ENCODE measurements around the gene NEUROD6.

Gene NEUROD6

DNA sequence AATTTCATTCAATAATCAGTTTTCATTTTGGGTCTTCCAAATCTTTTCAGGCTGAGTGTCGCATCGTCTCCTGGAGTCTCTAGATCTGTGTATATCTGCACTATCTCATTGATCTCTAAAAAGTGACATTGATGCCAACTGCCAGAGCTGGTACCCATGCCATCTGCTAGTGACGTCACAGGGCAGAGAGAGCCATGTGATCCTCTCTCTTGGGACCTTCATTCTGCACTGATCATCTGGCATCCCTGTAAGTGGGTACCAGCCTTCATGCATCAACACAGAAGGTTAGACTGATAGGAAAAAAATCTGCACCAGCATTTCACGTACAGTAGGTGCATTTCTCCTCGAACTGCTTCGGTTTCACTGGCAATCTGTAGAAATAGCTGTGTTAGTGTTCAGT is at the start of gene NEUROD6:
Gene NEUROD6 (minus strand): TSS at position 124 of the 400 bp plus-strand sequence. CDS start 1,458 bp downstream, outside the sequence.
- no peak for DNase-seq

DNA sequence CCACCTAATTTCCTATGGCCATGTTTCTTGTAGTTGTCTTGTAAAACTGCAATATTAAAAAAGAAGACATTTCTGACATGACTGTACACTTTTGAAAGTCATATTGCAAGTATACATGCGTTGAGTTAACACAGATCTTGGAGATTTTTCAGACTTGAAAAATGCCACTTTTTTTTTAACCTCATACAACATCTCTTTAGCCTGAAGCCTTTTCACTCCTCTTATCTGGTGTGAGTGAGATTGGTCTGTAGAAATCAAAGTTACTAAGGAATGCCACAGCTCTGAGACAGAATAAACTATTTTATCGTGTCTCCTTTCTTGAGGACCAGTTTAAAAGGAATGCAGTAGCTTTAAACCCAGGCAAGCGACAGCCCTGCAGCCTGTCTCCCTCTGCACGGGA is 43.9 kb upstream of the NEUROD6 start:
- DNase-seq: no peak

DNA sequence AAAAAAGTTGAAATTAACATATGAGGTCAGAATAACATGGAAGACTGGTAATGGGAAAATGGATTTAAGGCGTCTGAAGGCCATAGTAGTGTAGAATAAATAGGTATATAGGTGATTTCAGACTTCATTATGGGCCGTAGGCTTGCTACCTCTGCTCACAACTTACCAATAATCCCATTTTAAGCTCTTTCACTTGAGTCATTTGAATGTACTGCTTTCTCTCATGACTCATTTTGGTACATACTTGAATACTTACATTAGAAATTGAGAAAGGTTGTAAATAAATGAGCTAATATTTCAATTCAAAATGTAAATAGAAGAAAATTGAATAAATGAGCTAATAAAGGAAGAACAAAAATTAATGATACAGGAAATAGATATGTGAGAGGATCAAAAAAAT is 42.2 kb upstream of the NEUROD6 start:
- DNase-seq: no peak

DNA sequence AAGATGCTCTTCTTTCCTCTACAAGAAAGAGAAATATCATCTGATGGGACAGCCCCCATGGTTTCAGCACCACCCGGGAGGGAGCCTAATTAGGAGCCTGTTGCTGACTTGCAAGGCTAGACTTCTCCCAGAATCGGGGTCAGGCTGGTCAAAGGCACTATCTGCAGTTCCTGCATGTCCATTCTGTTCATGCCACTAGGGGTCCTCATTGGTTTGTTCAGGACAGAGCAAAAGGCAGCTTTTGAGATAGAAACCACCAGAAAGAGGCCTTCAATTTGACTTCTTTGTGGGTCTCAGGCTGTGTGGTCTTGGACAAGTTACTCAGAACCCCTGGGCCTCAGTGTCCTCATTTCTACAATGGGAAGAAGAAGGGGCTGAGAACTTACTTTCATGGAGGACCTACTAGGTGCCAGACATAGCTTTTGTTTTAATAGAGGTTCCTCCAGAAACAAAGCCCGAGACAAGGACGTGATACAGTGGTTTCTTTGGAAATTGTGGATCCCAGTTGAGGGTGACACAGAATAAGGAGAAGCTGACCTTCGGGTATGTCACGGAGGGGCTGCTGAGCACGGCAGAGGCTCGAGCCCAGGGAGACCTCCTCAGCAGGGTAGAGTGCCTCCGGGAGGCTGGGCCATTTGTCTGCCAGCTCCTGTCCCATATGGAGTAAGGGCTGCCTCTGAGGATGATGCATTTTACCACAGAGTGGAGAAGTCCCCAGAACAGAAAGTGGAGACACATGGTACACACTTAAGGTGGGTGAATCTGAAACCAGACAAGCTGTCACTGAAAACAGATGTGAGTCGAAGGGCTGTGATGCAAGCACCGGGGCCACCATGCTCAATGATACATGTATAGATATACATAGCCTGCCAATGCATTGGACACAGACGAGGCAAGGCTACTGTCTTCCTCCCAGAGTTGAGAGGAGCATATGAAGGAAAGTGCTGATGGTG is 33.1 kb upstream of the NEUROD6 start:
- DNase-seq: peak; percentile 62

DNA sequence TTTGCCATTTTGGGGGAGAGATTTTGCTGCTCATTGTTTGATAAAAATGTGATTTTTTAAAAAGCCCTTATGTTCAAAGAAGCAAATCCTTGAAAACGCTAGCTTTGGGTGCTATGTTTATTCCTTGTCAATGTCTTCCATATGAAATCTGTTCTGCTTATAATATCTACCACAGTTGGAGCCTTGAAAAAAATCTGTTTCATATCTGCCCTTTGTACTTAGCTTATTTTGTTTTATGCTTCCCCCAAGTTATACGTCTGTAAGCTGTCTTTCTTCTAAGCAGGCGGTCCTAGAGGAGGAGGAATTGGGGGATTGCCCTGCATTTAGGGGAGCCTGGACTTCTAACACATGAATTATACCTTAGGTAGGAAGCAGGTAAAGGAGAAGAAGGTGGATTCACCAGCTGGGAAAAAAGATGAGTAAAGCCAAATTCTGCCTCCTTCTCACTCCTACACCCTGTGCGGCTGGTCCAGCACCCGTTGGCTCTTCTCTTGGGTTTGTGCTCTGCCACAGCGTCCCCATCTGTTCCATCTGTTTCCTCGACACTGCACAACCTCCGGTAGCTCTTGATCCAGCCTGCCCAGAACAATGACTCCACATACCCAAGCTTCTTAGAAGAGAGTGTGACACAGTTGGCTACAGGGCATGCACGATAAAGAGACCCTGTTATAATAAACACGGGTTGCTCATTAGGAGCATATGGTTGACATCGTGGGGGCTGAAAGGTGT is 31.9 kb upstream of the NEUROD6 start:
- DNase-seq: no peak

DNA sequence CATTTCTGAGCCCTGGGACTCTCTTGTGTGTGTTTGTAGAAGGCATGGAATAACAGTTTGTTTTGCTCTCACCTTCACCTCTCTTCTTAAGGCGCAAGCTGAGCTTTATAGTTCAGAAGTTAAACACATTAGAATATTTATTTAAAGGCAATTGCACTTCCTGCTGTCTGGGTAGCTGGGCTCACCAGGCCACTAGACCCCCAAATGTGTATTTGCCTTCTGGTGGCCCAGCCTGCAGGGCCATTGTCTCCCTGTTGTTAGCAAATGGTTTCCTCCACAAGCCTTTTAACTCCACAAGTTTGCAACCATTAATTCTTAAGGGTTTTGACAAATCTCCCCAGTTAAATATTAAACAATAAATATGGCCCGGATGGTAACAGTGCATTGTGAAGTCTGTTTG is 31.1 kb upstream of the NEUROD6 start:
- DNase-seq: no peak

DNA sequence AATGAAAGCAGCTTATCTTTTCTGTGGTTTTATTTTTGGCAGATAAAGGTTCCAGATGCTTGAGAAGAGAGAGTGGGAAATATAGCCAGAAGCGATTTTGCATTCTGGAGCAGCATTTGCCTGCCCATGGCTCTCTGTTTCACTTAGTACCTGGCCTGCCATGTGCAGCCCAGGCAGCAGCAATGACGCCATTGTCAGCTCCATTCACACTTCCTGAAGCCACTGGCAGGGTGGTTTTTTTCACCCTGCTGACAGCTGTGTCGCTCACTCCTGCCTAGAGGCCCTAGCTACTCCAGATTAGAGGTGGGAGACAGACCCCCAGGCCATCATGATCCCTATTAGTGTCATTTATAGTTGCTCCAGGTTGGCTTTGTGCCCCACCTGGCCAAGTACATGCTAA is 30.1 kb upstream of the NEUROD6 start:
- no peak for DNase-seq

DNA sequence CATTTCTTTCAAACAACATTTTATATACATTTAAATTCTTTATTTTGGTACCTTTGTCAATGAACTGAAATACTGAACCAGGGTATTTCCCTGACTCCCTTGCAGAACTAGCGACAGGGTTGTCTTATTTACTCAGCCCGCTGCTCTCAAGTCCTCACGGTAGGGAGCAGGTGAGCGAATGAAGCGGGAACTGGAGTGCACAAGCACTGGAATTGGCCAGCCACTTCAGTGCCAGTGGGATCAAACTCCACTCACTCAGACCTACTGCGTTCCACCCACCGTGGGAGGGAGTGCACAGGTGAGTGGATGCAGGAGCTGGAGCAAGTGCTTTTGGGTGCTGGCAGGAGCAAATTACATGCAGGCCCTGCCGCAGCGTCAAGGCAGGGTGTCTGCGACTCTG is 28.1 kb upstream of the NEUROD6 start:
- no peak for DNase-seq

DNA sequence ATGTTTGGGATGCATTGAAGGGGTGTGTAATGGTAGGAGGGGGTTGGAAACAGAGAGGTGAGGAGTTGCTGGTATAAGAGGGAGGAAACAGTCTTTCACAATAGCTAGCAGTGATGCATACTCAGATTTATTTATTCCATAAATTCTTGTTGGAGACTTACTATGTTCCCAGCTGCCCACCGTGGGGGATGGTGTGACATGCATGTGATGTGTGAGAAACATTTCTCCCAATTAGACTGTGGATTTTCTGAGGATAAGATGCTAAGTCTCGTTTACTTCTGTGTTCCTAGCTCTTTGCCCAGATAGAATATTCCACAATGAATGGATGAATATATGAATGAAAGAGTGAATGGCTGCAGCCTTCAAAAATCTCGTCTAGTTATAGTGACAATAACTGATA is 23.0 kb upstream of the NEUROD6 start:
- DNase-seq: no peak

DNA sequence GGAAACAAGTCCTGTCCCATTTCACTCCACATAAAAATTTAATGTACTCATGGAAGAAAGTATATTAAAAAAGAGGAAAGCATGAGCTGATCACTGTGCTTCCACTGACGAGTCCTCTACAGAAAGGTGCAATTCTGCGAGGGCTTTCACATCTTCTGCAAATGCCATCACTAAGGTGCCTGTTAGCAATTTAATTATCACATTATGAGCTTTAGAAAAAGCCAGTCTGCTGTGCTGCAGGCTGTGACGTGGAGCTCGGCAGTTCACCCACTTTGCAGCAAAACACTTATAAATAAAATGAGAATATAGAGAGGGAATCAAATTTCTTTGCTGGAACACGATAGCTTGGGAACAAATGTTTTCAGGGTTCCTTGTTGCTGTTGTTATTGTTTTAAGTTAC is 22.5 kb upstream of the NEUROD6 start:
- DNase-seq: no peak

DNA sequence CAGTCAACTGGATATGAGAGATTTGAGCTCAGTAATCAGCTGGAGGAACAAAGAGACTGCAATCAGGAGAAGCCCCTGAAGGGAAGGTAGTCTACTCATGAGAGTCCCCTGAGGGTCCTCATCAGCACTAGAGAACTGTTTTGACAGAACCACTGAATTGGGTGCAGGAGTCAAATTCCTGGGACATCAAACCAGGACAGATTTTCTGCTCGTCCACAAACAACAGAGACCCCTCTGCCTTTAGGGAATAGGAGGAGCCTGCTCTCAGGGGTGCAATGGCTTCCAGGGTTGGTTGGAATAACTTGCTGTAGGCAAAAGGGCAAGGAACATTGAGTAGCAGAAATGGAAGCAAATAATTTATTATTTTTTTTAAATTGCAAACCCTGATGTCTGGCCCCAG is 21.9 kb upstream of the NEUROD6 start:
- DNase-seq: no peak

DNA sequence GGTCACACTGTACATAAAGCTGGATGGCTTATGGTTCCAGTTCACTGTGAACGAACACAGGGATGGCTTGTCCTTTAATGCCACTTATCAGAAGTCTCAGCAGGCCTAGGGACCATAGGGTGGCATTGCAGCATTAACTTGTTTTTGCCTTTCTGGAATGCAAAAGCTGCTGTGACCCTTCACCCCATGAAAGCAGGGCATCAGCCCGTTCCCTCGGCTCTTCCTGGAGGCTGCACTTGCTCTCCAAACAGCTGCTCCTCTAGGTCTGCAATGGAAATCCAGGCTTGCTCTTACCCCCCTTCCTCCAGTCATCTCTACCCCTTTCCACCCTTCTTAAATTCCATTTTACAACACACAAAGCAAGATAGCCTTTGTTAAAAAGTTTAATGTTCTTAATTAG is 17.9 kb upstream of the NEUROD6 start:
- no peak for DNase-seq

DNA sequence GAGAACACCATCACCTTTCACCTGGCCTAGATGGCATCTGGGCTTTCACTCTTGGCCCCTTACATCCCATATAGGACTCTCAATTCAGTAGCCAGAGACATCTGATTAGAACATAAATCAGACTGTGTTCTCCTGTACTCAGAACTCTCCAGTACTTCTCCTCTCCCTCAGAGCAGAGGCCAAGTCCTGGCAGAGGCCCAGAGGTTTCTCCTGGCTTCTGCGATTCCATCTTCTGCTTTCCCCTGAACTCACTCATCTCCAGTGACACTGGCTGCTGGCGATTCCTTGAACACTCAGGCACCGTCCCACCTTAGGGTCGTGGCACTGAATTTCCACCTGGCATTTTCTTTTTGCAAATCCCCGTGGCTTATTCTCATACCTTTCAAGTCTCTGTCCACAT is 4.9 kb upstream of the NEUROD6 start:
- DNase-seq: no peak

DNA sequence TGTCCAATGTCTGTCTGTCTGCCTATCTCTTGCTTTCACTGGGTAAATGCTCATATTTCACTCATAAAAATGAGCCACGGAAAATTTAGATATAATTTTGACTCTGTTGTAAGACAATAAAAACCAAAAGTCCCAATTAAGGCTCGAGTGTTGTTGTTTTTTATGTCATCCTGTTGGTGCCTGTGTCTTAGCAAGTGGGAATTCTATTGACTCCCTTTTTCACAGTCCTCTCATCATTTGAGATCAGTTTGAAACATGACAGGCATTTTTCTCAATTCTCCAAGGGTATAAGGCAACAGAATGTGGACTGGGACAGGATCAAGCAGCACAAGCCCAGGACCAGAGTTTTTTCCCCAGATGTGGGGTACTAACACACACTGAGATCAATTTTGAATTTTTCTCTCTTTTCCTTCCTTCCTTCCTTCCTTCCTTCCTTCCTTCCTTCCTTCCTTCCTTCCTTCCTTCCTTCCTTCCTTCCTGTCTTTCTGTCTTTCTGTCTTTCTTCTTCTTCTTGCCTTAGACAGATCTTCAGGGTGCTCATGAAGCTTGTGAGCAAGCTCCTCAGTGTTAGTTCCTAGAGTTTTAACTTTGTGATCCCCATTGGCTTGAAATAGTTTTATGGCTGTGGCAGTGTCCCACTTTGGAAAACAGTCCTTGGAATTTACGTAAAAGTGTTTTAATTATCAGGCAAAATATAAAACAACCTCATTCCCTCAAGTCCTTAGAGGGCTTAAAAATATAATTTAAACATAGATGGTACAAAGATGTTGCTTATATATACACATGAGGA is 3.2 kb upstream of the NEUROD6 start:
- no peak for DNase-seq

DNA sequence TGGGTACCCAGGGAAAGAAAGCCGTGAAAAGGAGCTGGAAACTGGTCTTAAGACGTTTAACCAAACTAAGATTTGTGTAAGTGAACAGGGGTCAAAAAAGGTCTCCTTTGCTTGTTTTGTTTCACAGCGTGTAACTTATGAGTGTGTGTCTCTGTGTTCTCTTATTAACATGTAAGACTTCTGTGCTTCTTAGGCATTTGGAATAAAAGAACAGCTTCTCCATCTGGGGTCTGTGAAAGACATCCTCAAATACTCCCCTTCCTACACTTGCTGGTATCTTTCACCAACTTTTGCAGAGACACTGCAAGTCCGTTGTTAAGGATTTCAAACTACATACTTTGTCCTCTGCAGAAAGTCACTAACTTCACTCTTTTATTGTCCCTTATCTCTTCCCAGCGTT is 615 bp upstream of the NEUROD6 start:
- DNase-seq: no peak

DNA sequence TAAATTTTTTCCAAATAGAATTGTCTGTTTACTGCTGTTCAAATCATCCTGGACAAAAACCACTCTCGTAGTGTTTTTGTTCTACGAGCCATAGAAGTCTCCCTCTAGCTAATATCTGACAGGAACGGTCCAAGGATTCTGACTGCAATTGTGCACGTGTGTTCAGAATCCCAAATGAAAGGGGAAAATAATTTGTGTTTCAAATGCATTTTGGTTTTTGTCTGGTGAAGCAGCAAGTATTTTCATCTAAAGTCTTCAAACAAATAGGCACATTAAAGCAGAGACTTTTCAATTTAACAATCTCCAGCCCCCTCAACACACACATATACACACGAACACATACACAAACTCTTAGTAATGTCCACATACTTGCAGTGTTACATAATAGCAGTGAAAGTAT is 475 bp downstream of the NEUROD6 start:
- no peak for DNase-seq

DNA sequence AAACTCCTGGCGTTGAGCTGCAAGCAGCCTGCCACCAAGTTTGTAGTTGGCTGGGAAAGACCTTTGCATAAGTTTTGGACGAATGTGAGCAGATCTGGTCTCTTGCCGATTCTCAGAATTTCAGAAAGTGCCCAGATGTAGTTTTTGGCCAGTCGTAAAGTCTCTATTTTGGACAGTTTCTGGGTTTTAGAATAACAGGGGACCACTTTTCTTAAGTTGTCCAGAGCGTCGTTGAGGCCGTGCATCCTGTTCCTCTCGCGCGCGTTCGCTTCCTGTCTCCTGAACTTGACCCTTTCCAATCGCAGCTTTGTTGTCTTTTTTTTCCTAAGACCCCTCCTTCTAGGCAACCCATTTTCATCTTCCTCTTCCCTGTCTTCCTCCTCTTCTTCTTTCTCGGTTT is 1.8 kb downstream of the NEUROD6 start:
- no peak for DNase-seq

DNA sequence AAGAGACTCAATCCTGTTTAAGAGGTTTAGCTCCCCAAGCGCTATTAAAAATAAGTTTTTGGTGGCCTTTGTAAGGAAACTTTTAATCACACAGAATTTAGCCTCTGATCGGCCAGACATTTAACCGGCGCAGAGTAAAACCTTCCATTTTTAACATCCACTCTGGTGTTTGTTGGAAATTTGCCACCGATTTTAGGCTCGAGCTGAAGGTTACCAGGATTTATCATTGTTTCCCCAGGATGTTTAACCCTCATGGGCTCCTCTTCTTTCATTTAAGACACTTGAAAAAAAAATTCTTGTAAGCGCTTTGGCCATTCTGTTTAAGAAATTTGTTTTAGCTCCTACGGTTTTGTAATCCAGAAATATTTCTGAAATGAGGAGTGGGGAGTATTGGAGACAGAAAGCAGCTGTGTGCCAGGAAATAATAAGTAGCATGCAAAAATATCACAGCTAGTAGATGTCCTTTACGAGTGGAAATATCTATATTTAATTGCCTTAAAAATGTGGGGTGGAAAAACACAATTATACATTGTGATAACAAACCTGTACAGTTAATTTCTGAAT is 3.4 kb downstream of the NEUROD6 start:
- DNase-seq: no peak

DNA sequence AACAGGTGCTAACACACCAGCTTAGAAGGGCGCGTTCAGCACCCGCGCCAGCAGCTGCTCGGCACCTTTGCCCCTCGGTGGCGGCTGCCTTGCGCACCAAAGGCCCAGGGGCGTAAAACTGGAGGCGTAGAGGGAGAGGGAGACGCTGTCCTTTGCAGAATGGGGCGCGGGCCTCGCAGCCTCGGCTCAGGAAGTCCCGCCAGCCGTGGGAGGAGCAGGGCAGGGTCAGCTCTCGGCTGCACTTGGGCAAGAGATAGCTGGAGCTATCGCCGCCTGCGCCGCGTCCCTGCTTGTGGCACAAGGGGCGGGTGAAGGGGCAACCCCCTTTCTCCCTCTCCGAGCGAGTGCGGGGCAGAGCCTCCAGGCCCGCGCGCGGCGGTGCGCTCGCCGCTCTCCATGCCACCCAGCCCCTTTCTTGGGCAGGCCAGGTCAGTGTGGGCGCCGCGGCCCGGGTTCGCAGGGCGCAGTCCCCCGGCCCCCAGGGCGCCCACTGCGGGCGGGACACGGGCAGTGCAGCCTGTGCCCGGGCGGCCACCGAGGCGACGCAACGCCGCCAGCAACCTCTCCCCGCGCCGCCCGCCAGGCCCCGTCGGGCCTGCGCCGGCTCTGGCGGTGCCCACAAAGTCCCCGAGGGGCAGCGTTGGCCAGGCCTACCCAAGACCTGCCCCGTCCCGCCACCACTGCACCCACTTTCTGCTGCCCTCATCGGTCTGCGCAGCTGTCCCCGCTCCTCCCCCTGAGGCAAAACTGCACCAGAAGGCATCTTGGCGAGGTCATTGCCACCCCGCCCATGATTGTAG is 4.1 kb downstream of the NEUROD6 start:
- DNase-seq: peak; percentile 27

DNA sequence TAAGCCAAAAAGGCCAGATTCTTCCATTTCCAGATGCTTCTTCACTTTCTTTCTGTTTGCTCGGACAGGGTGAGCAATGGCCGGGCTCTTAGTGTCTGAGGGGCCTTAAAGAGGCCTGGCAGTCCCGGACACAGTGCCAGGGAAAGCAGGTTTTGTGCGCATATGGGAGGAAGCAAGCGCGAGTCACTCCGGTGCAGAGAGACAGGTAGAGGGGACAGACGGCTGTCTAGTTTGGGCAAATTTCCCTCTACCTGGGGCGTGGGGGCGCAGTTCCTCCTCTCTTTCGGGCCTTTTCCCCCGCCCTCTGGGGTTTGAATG is 4.7 kb downstream of the NEUROD6 start:
- no peak for DNase-seq

DNA sequence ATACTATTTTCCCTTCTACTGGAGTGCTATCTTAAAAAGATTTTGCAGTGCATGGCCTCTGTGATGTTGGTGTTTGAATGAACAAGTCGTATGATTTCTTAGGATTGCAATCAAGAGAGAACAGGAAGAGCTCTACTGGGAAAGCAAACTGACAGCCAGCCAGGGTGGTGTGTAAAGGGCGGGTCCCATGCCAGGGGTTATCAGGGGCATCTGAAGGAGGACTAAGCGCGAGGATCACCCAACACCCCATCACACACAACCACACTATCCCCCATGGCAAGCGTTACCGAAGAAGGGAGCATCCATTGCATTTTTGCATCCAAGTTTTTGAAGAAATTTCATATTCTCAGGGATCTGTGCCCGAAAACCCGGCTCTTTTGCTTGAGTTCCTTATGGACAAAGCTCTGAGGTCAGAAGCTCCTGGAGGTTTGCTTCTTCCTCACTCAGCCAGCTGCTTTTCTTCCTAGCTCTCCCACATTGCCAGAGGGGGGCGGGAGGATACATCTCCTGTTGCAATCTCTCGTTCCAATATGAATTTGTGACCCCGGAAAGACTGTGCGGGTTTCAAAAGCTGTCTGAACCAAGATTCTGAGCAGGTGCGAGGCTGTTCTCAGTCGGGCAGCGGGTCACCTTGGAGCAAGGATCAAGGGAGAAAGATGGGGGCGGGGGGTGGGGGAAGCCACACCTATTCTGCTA is 5.2 kb downstream of the NEUROD6 start:
- peak; percentile 73 for DNase-seq

DNA sequence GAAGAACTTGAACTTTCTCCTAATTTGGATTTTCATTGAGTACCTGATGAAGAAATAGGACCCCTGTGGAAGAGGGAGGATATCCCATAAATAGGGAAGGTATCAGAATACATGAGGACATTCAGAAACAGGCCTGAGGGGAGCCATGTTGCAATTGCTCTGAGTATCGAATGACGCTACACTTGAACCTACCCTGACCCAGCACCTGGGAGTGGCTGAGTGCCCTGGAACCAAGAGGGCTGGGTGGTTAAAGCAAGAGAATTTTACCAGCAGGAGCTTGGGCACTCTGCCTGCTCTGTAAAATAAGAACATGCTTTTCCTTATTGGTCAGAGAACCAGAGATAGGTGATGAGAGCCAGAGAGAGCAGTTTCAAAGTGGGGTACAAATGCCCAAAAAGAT is 7.2 kb downstream of the NEUROD6 start:
- no peak for DNase-seq

Measured in right hindlimb (tissue), 1 donor.